GM19035 (cell line): ENCODE data around the gene ZNF827.
"Not testable (repeated sequence)": the region's sequence is repeated elsewhere in the genome, so short reads cannot be mapped to it uniquely, and the experiment has no call there.

Source experiments
- ATAC-seq: cut with Tn5 transposase; IDR thresholded peaks from one replicate; pipeline ENCODE4 v1.9.1; 2021; ENCODE audit not compliant: unreplicated experiment

The ZNF827 gene

DNA sequence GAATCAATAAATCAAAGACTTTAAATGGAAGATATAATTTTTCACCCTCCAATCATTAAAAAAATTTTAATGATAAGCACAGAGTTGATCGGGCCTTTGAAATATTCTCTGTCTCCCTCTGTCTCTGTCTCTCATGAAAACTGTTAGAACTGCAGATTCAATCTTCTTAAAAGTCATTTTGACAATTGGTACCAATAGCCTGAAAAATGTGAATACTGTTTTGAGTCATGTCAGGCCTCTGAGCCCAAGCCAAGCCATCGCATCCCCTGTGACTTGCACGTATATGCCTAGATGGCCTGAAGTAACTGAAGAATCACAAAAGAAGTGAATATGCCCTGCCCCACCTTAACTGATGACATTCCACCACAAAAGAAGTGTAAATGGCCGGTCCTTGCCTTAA lies 106.2 kb downstream of the ZNF827 start:
- not testable (repeated sequence) for ATAC-seq

- ATAC-seq, result peak; percentile 62
These were observed 107.9 kb downstream of the ZNF827 start for GRCh38 chr4:145830699-145831098.

DNA sequence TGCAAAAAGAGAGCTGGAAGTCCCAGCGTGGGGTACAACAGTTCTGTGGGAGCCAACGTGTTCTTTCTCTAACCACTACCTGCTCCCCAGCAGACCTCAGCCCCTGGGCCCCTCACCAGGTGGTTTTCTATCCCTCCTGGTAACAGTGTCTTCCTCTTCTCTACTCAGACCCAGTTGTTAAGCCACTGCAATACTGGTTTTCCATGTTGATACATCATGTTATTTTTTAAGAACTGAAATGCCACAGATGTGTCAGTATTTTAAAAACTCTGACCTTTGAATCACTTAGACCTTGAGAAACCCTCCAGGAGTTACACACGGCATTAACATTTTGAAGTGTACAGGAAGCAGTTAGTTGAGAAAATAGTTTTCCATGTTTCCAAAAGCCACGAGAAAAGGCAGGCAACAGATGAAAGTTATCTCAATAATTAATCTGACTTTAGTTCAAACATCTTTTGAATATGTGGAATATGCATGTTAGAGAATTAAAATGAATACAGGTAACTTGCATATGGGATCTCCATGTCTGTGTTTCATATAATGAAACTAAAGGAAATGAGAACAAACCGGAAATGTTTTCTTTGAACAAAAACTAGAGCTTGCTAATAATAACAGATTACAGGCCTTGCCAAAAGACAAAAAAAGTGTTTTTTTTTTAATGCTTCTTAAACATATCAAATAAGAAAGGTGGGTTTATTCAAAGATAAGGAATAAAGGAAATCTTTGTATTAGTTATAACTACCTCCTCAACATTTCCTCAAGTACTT lies 108.8 kb downstream of the ZNF827 start:
- peak; percentile 35 for ATAC-seq

DNA sequence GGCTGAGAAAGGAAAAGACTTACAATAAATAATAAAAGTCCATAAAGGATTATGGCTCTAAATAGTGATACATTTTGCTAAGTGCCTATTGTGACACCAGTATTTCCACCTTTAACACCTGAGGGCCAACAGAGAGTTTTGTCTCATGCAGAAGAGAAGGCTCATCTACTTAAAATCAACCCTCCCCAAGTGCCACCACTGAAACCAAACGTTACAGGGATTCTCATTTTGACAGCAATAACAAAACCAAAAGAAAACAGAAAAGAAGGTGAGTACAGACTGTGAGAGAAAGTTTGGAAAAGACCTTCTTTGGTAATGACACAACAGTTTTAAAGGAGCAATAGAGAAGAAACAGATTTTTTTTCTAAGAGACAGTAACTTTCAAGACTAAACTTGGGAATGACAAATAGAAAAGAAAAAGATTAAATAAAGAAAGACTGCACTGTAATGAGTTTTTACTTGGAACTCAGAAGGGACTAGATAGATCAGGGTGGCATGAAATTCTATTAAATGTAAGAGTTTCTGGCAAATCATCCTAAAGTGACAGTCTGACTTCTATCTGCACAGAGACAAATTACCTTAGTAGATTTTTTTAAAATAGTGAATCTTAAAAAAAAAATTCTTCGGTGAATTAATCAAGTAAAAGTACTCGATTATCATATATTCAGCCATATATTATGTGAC lies 109.7 kb downstream of the ZNF827 start:
- ATAC-seq, result peak; percentile 68

DNA sequence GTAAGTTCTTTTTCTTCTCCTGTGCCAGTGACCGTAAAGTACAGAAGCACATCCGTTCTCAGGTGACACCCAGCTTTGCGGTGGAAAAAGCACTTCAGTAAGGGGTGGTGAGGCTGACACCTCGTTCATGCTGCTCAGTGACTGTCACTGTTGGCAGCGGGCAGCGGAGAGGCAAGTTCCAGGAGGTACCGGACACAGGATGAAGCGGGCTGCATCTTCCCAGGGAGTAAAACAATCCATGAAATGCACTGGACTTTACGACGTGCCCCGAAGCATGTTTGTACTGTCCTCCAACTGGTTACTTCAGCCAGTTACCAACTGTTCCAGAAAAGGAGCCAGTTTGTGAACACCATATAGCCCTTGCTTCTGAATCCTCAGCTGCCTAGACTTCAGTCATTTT lies 110.7 kb downstream of the ZNF827 start:
- no peak for ATAC-seq

DNA sequence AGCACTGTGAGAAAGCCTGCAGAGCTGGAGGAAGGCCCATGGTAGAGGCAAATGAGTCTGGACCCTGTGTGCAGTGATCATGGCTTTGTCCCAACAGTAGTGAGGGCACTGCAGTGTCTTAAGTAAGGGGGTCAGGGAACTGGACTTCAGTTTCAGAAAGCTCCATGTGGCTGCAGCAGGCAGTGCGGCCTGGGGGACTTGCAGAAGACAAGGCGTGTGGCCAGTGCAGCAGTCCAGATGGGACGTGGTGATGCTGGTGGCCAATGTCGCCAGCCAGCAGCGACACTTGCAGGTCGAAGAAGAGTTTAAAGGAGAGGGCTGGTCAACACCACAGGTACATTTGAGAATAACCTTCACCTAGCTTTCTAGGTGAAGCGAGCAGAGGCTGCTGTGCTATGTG lies 113.4 kb downstream of the ZNF827 start:
- ATAC-seq, result no peak

GRCh38 chr4:145824463-145824862 lies 114.2 kb downstream of the ZNF827 start:
- ATAC-seq, result no peak

DNA sequence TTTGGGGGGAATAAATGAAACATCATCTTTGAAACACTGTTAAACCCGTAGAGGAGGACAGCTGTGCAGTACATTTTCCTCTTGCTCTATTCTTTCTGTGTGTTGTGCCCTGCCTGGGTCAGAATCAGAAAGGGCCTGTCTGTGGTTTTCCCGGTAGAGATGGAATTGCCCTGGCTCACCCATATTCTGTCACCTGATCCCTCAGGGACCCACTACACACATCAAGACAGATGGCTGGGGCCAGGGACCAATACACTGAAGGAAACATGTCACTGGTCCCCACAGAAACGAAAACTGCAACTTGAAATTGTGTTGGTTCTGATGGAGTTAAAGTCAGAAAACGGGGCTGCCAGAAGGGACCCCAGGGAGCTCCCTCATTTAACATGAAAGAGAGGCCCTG lies 114.9 kb downstream of the ZNF827 start:
- ATAC-seq, result no peak

- ATAC-seq, result no peak
These were observed 116.0 kb downstream of the ZNF827 start for GRCh38 chr4:145822581-145822980.

DNA sequence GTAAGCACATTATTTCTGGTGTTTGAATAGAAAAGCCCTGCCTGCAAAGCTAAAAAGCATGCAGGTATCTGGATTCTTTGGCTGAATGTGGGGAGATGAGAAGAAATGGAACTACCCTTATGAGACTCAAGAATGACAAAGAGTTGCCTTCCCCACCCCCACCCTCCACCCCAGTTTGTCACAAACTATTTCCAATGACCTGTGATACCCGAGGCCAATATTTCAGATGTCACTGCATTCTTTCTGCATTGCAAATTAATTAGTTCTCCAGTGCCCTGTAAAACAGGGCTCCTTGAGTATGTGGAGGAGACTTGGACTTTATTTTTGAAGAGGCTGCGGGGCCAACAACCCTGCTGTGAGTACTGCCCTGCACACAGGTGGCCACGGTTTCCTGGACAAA lies 116.4 kb downstream of the ZNF827 start:
- ATAC-seq, result no peak

- ATAC-seq, result no peak
These were observed 116.9 kb downstream of the ZNF827 start for GRCh38 chr4:145821766-145822165.

DNA sequence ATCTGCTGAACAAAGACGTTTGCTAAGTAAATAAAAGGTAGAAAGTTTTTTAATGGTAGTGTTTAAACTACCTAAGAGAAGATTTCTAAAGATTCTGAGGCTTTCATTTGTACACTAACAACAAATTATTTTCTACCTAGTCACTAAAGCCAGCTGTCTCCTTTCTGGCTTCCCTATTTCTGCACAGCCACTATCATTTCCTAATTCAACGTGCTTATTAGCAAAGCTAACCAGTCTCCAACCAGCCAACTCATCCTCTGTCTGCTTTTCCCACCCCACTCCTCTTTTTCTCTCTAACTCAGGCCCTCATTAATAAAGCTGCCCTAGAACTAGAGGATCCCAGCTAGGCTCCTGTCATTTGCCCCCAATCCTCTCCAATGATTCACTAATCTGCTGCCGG lies 118.2 kb downstream of the ZNF827 start:
- no peak for ATAC-seq

- ATAC-seq, result no peak
These were observed 118.8 kb downstream of the ZNF827 start for GRCh38 chr4:145819853-145820181.

- no peak for ATAC-seq
These were observed 119.3 kb downstream of the ZNF827 start for GRCh38 chr4:145819101-145819852.

DNA sequence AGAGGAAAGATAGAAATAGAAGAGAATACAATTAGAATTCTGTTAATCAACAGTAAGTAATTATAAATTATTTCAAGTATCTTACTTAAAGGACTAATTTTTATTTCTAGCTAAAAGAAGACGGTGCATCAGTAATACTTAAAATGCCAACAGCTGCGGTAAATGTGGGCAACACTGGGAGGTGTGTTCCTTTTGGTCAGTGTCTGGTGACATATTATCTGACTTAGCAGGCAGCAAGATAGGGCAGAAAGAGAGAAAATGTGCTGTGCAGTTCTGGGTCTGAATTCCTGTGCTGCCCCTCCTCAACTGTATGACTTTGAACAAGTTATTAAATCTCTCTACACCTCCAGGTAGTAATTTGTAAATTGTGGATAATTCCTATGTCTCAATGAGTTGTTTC lies 120.6 kb downstream of the ZNF827 start:
- no peak for ATAC-seq

GRCh38 chr4:145816091-145816490 lies 122.5 kb downstream of the ZNF827 start:
- ATAC-seq, result no peak

DNA sequence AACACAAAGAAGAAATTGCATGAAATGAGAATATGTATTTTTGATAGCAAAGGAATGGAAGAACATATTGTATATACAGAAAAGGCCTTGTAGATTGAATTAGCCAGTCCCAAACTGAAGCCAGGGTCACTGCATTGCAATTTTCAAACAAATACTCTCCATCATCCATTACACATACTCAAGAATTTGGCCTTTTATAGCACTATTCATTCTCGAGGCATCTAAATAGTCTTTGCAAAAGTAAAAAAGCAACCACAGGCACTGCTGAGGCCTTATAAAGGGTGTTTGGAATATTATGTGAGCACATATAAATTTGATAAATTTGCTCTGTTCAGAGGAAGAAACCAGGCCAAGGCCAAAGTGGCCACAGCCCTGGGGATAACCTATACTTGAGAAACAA lies 123.0 kb downstream of the ZNF827 start:
- ATAC-seq, result no peak

DNA sequence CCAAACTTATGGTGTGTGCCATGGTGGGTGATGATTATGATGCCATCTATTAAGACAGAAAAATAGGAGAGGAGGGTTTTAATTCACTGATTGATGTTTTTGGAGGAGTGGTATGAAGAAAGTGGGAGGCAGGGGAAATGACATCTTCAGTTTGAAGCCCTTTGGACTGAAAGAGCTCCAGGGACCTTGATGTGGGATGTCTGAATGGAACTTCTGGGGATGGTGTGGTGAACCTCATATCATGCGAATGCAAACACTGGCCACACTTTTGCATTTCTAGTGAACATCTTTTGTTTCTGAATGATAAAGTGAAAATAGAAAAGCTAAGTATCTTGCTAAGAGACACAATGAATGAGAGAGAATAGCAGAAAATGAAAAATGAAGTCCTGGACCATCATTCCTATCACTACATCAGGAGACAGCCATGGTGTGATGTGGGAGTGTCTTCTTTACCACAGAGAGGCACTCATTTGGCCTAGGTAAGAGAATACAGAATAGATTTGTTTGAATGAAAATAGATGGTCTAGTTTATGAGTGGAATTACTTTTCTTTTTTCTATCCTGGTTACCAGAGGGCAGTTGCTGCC lies 123.5 kb downstream of the ZNF827 start:
- no peak for ATAC-seq

- no peak for ATAC-seq
These were observed 124.4 kb downstream of the ZNF827 start for GRCh38 chr4:145814246-145814645.

- no peak for ATAC-seq
These were observed 125.7 kb downstream of the ZNF827 start for GRCh38 chr4:145812919-145813318.

DNA sequence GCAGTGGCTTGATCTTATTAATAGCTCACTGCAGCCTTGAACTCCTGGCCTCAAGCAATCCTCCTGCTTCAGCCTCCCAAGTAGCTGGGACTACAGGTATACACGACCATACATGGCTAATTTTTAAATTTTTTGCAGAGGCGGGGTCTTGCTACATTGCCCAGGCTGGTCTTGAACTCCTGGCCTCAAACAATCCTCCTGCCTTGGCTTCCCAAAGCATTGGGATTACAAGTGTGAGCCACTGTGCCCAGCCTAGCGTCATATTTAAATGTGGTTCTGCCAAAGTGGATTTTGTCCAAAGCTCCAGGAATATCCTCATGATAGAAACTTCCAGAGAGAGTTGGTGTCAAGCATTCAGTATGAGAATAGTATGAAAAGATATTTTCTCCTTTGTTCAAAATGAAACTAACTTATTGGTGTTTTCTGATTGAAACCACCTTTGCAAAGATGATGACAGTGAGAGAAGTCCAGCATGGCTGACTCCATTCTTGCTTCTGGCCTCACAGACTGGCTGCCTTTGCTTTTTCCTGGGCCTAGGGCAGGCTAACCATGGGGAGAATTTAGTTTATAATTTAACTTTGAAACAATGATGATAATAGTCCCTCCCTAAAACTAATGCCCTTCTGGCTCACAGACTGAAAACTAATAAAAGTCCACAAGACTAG lies 129.6 kb downstream of the ZNF827 start:
- peak; percentile 24 for ATAC-seq
